Fibroblast of skin of right biceps (primary cell): ENCODE measurements around the gene S100A16.
A peak's percentile ranks its signal among the peaks of the same experiment; 100 is the strongest.
"Not testable (repeated sequence)": the region's sequence is repeated elsewhere in the genome, so short reads cannot be mapped to it uniquely, and the experiment has no call there.

ENCODE experiments used
- DNase-seq: peaks from one replicate; pipeline ENCODE4 v3.0.0-alpha.2; 2013

The S100A16 gene

GRCh38 chr1:153582836-153583235, 30.1 kb downstream of the S100A16 start:
- DNase-seq = not testable (repeated sequence)

DNA sequence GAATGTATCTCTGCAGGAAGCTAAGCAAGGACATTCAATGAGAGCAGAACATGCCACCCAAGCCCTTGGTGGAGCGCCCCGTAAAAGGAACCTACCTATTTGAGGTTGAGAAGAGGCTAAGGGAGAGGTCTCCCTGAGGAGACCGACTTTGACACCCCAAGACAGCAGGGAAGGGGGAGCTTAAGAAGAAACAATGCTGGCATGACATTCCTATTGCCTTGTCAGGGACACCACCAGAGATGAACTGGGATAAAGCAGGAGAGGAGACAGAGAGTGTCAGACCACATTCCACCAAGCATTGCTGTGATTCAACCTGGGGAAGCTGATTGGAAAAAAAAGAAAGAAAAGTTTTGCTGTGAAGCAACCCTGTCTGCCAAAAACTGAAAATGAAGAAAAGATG, 34.0 kb downstream of the S100A16 start:
- DNase-seq = peak; percentile 65

GRCh38 chr1:153578490-153578889, 34.4 kb downstream of the S100A16 start:
- peak; percentile 82 for DNase-seq

DNA sequence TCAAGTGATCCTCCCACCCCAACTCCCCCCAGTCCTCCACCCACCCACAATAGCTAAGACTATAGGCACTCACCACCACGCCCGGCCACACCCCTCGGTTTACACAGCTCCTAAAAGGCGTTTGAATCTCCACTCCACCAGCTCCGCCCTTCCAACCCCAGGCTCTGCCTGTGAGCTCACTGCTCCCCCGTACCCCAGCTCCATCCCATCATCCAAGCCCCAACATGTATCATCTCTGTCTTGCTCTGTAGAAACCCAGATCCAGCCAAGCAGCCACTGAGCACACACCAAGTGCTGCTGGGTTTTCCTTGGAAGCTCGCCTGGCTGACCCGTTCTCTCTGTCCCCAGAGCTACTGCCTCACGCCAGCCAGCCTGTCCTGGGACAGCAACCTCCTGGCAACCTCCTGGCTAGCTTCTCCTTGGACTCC, 35.3 kb downstream of the S100A16 start:
- DNase-seq = no peak

DNA sequence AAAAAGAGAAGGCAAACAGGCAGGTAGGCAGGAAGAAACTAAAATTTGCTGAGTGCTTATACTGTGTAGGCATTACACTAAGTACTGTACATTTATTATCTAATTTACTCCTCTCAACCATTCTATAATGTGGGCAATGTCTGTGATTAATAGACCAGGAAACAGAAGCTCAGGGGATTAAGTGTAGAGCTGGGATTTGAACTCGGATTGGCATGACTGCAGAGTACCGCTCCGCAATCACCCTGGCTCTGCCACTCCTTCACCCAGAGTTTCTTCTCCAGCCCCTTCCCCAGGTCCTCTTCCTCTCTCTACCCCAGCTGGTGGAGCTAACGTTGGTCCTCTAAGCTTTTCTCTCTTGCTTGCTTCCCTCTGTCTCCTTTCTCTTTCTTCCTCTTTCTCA, 35.8 kb downstream of the S100A16 start:
- DNase-seq = no peak

GRCh38 chr1:153575497-153575896, 37.4 kb downstream of the S100A16 start:
- not testable (repeated sequence) for DNase-seq

DNA sequence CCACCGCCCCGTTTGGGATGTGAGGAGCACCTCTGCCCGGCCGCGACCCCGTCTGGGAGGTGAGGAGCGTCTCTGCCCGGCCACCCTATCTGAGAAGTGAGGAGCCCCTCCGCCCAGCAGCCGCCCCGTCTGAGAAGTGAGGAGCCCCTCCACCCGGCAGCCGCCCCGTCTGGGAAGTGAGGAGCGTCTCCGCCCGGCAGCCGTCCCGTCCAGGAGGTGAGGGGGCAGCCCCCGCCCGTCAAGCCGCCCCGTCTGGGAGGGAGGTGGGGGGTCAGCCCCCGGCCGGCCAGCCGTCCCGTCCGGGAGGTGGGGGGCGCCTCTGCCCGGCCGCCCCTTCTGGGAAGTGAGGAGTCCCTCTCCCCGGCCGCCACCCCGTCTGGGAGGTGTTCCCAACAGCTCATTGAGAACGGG, 37.9 kb downstream of the S100A16 start:
- DNase-seq = not testable (repeated sequence)

DNA sequence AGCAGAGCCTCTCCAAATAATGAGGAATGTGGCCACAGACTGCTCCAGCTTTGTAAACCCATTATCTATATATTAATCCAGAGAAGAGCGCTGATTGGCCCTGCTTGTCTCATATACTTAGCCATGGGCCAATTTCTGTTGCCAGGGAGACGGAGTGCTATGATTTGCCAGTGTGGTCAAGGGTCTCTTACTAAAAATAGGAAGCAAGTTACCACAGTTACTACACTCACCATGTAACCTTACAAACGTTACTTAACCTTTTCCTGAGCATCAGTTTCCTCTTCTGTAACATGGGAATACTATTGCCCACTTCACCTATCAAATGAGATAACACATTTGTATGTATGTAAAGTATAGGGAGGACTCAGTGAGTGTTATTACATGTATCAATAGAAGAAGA, 39.6 kb downstream of the S100A16 start:
- DNase-seq = peak; percentile 40

DNA sequence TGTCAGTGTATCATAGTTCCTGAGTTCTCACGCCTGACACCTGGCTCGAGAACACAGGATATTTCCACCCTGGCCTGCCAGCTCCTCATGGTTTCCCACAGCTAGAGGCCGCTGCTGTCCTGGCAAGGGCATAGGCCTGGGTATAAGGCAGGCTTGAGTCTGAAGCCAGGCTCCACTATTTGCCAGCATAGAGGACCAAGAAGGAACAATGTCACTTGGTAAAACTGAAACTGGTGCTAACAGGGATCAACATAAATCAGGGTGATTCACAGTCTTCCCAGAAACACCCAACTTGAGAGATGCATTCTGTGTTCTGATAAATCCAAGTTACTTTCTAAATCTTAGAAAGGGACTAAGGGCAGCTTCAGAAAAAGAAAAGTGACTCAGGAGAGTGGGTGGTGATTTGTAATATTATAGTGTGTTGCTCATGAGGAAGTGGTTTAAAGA, 40.3 kb downstream of the S100A16 start:
- peak; percentile 87 for DNase-seq

GRCh38 chr1:153571706-153572105, 41.2 kb downstream of the S100A16 start:
- DNase-seq = no peak

DNA sequence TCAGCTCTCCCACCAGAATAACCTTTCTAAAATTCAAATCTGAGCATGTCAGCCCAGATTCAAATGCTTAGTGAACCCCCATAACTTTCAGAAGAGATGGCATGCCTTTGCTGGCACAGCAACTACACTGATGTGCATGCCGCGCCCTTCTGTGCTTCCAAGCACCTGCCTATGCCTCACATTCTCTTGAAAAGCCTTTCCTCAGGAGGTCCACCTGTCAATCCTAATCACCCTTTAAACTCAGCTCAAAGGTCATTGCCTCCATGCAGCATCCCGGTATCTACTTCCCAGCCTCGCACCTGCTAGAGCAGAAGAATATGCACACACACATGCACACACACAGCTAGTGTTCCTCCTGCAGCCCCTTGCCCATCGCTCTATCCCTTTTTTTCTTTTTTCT, 42.1 kb downstream of the S100A16 start:
- DNase-seq = no peak

- DNase-seq = no peak
Measured at GRCh38 chr1:153569465-153569864, 43.5 kb downstream of the S100A16 start.

DNA sequence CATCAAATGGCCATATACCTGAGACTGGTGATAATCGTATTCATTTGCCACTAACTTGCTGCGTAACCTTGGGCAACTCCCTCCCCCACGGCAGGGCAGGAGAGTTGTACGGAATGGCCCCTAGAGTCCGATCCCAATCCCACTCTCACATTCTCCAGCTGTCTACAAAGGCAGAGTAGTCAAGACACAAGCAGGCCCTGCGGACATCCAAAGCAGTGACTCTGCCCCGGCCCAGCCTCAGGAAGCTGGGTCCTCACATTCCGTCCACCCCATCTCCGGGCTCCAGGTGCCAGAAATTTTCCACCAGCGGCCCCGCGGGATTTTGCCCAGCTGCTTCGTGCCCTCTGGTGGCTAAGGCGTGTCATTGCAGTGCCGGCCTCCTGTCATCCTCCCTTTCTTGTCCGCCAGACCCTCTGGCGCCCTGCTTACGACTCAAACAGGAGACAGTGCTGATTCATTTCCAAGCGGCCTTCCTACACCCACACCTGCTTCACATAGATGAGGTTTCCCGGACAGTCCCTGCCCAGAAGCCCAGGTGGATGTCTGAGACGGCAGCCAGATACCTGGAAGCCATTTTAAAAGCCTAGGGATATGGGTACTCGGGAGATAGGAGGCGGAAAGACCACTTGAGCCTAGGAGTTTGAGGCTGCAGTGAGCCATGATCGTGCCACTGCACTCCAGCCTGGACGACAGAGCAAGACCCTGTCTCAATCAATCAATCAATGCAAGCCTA, 44.4 kb downstream of the S100A16 start:
- DNase-seq = peak; percentile 87

- DNase-seq = peak; percentile 35
Measured at GRCh38 chr1:153567621-153568366, 45.1 kb downstream of the S100A16 start.

- DNase-seq = peak; percentile 99
Measured at GRCh38 chr1:153566414-153567371, 46.2 kb downstream of the S100A16 start.

DNA sequence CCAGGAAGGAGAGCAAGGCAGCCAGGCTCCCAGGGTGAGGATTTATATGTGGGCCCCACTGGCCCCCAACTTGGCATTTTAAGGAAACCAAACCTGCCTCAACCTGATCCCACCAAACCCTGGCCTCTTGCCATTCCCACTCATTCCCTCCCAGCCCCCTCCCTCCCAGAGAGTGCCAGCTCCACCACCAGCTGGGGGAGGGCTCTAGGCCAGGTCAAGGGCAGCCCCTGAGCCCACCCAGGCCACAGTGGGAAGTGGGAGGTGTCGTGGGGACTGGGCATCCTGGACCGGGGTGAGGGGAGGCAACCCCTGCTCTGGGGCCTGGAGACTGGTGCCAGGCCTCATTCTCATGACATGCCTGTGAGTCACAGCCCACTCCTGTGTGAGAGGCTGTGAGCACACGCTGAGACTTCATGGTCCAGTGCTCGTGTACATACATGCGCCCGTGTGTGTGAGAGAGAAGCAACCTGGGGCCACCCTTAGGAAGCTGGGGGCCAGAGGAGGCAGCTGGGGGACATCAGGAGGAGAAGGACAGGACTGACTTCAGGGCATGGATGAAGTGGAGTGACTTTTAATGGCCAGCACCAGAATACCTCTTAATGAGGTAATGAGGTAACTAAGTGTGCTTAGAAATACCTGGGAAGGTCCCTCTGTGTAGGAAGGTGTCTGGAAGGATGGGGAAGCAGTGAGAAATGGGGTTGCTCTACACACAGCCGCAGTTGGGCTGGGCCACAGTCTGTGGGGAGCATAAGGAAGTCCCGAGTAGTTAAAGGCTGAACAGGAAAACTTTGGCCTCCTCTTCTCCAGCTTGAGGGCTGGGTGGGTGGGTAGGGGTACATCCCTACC, 47.2 kb downstream of the S100A16 start, which contains the start of gene S100A2:
TSS of gene S100A2 (minus strand) at position 316 of the 846 bp plus-strand sequence. CDS start 1,967 bp downstream, outside the sequence.
- peak; percentile 94 for DNase-seq

GRCh38 chr1:153563991-153564390, 48.9 kb downstream of the S100A16 start:
- DNase-seq = no peak

DNA sequence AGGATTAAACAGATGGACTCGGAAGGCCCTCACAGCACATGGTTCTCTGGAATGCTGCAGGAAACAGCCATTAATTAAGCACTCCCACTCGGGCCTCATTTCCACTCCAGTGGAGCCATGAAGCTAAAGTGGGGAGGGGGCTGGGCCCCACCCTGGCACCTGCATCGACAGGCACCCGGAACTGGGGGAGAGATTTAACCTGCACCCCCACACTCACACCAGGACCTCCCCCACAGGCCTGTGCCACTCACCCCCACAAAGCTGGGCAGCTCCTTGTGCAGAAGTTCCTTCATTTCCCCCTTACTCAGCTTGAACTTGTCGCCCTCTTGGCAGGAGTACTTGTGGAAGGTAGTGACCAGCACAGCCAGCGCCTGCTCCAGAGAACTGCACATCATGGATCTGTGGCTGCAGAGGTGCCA, 49.4 kb downstream of the S100A16 start:
- no peak for DNase-seq

GRCh38 chr1:153562021-153562420, 50.9 kb downstream of the S100A16 start:
- DNase-seq = not testable (repeated sequence)

DNA sequence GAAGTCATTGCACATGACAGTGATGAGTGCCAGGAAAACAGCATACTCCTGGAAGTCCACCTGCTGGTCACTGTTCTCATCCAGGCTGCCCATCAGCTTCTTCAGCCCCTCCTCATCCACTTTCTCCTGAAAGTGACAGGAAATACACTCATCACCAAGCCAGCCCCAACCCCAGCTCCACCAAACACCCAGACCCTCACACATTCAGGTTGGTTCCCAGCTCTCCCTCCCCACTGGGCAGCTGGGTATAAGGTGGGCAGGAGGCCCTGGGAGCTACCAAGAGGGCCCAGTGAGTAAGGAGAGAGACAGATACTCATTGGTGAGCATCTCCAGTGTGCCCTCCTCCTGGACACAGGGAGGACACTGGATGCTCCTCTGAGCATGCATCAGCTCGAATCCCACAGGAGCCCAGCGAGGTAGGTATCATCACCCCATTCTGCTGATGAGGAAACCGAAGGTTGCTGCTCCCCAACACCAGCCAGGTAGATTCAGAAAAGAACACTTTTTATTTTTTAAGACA, 51.4 kb downstream of the S100A16 start:
- DNase-seq = no peak

DNA sequence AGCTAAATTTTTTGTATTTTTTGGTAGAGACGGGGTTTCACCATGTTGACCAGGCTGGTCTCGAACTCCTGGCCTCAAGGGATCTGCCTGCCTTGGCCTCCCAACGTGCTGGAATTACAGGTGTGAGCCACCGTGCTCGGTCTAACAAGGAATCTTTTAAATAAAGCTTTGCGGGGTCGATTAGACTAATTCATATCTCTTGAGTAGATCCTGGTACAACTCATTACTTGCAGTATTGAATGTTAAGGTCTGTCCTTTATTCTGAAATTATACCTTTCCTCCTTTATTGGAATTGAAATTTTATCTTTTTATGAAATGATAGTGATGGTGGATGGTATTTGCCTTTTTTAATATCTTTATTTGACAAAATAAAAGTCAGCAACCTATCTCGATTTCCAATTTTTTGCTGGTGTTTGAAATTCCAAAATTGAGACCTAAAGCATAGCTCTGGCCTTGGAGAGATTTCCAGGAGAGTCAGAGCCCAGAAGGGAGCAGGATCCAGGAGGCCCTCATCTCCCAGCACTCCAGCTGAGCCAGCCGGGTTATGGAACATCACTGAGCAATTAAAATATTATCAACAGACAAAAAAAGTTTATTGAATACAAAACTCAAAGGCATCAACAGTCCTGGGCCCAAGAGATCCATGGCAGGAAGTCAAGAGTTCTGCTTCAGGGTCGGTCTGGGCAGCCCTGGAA, 52.0 kb downstream of the S100A16 start:
- DNase-seq = no peak
